HCT116 (cell line): ENCODE results near the gene NEO1. TPM values are rescaled to one million over a fixed set of nuclear protein-coding genes. Genes with fewer than 3 reads are reported as not detected.

Source experiments
- ATAC-seq: fragments of 200-7000 bp; cut with Tn5 transposase; 2 replicates; pipeline ENCODE4 v1.9.1; 2020; ENCODE audit warnings: mild to moderate bottlenecking, moderate library complexity
- BruUV-seq: library from RNA; stranded (reverse); fragments of 400-500 nt; replicated peaks from 2 replicates; lab custom pipeline; 2021; lab: Mats Ljungman, UMichigan
- CTCF ChIA-PET: fragments of 300-600 bp; sonication (Branson Sonifier 250); formaldehyde crosslinking; loops from one replicate; lab custom pipeline; 2021; ENCODE audit warnings: antibody characterized with exemption; lab: Charles Lee
- POLR2A ChIA-PET: fragments of 300-600, 350-600 bp; sonication (Branson Sonifier 250); formaldehyde crosslinking; loops from one replicate; lab custom pipeline; 2021; ENCODE audit warnings: antibody characterized with exemption; lab: Charles Lee
- RAD21 ChIA-PET, 2 experiments: fragments of 300-600 bp; sonication (Branson Sonifier 250); formaldehyde crosslinking; loops; one replicate each; lab custom pipeline; 2023; ENCODE audit warnings: low total read pairs in 2 of 2; ENCODE audit not compliant: uncharacterized antibody in 2 of 2, unreplicated experiment in 2 of 2, low non-redundant PET in 1 of 2; lab: Charles Lee
- DNase-seq: peaks from one replicate; pipeline ENCODE4 v3.0.0-alpha.2; 2010; ENCODE audit warnings: low read depth, low spot score
- H2AFZ ChIP-seq: fragments of 200-600 bp; shearing (Covaris generic), sonication (generic); 2 replicates; pipeline ENCODE4 v1.6.1; 2017; ENCODE audit warnings: low read depth, mixed run types, mixed read lengths, antibody characterized with exemption, low read length; ENCODE audit not compliant: poor library complexity, severe bottlenecking
- H3K27ac ChIP-seq: 2 replicates; pipeline ENCODE4 v1.5.1; 2012; ENCODE audit warnings: low read depth, low read length
- H3K27me3 ChIP-seq: fragments of 200-600 bp; sonication (generic); 2 replicates; pipeline ENCODE4 v1.6.1; 2016; ENCODE audit warnings: mixed run types, low read length, mixed read lengths; ENCODE audit not compliant: insufficient read depth
- H3K36me3 ChIP-seq, 2 experiments: fragments of 200-500 bp in 1 of 2; fragments of 200-600 bp in 1 of 2; sonication (Bioruptor generic) in 1 of 2; sonication (generic) in 1 of 2; 2 replicates each; pipeline versions ENCODE4 v1.5.1 to v1.6.1; 2014 to 2016; ENCODE audit warnings: low read length in 2 of 2, inconsistent platforms in 1 of 2, mixed read lengths in 1 of 2, mixed run types in 1 of 2; ENCODE audit not compliant: insufficient read depth in 2 of 2, control insufficient read depth in 1 of 2
- H3K4me1 ChIP-seq, 2 experiments: fragments of 200-600 bp in 1 of 2; sonication (generic) in 1 of 2; 2 replicates each; pipeline versions ENCODE4 v1.5.1 to v1.6.1; 2012 to 2017; ENCODE audit warnings: low read length in 2 of 2, inconsistent platforms in 1 of 2, mild to moderate bottlenecking in 1 of 2, mixed read lengths in 1 of 2, mixed run types in 1 of 2, moderate library complexity in 1 of 2; ENCODE audit not compliant: insufficient read depth in 2 of 2, control insufficient read depth in 1 of 2
- H3K4me2 ChIP-seq: fragments of 200-600 bp; sonication (generic); 2 replicates; pipeline ENCODE4 v1.6.1; 2017; ENCODE audit warnings: mixed run types, low read length, mixed read lengths
- H3K4me3 ChIP-seq, 2 experiments: fragments of 200-600 bp in 1 of 2; sonication (generic) in 1 of 2; replicated peaks in 1 of 2; 2 replicates each; pipeline ENCODE4 v1.5.1; 2011 to 2016; ENCODE audit warnings: low read length in 2 of 2, control low read depth in 1 of 2, low read depth in 1 of 2, mild to moderate bottlenecking in 1 of 2, mixed read lengths in 1 of 2, mixed run types in 1 of 2
- H3K79me2 ChIP-seq: fragments of 200-600 bp; sonication (generic); 2 replicates; pipeline ENCODE4 v1.6.1; 2017; ENCODE audit warnings: mild to moderate bottlenecking, mixed run types, low read length, moderate library complexity, mixed read lengths; ENCODE audit not compliant: insufficient read depth
- H3K9ac ChIP-seq: fragments of 200-600 bp; sonication (generic); 2 replicates; pipeline ENCODE4 v1.6.1; 2016; ENCODE audit warnings: low read length, mixed read lengths
- H3K9me2 ChIP-seq: fragments of 200-600 bp; sonication (generic), shearing (Covaris generic); 2 replicates; pipeline ENCODE4 v1.6.1; 2017; ENCODE audit warnings: mixed run types, mild to moderate bottlenecking, moderate library complexity; ENCODE audit not compliant: insufficient read depth
- H3K9me3 ChIP-seq, 2 experiments: fragments of 200-500 bp in 1 of 2; fragments of 200-600 bp in 1 of 2; sonication (Bioruptor generic) in 1 of 2; sonication (generic) in 1 of 2; 2 replicates each; pipeline ENCODE4 v1.6.1; 2014 to 2017; ENCODE audit warnings: low read length in 2 of 2, mixed read lengths in 2 of 2, inconsistent platforms in 1 of 2, low read depth in 1 of 2, mild to moderate bottlenecking in 1 of 2, mixed run types in 1 of 2, moderate library complexity in 1 of 2; ENCODE audit not compliant: control insufficient read depth in 1 of 2, insufficient read depth in 1 of 2
- H4K20me1 ChIP-seq: fragments of 200-600 bp; sonication (generic), shearing (Covaris generic); 2 replicates; pipeline ENCODE4 v1.6.1; 2017; ENCODE audit warnings: mixed run types, mild to moderate bottlenecking, moderate library complexity; ENCODE audit not compliant: insufficient read depth
- CBX3 ChIP-seq: IDR thresholded peaks from 2 replicates; pipeline ENCODE4 v1.6.1; 2012; ENCODE audit warnings: low read depth
- EGR1 ChIP-seq: IDR thresholded peaks from 2 replicates; pipeline ENCODE4 v1.6.1; 2012; ENCODE audit warnings: low read depth
- ELF1 ChIP-seq: IDR thresholded peaks from 2 replicates; pipeline ENCODE4 v1.6.1; 2012; ENCODE audit warnings: low read depth, borderline replicate concordance
- EZH2phosphoT487 ChIP-seq: fragments of 200-600 bp; IDR thresholded peaks from 2 replicates; pipeline ENCODE4 v1.6.1; 2018; ENCODE audit warnings: antibody characterized with exemption, borderline replicate concordance
- FOSL1 ChIP-seq: IDR thresholded peaks from 2 replicates; pipeline ENCODE4 v1.6.1; 2012; ENCODE audit warnings: low read depth
- REST ChIP-seq: IDR thresholded peaks from 2 replicates; pipeline ENCODE4 v1.6.1; 2012; ENCODE audit warnings: low read depth
- SIN3A ChIP-seq: IDR thresholded peaks from 2 replicates; pipeline ENCODE4 v1.6.1; 2012; ENCODE audit warnings: low read depth
- SP1 ChIP-seq: IDR thresholded peaks from 2 replicates; pipeline ENCODE4 v1.6.1; 2012; ENCODE audit warnings: low read depth
- SRF ChIP-seq: IDR thresholded peaks from 2 replicates; pipeline ENCODE4 v1.6.1; 2012; ENCODE audit warnings: low read depth
- YY1 ChIP-seq: IDR thresholded peaks from 2 replicates; pipeline ENCODE4 v1.6.1; 2011; ENCODE audit warnings: low read length, low read depth, moderate library complexity, mild to moderate bottlenecking; ENCODE audit not compliant: insufficient replicate concordance; ENCODE audit errors: extremely low read depth
- ZFX ChIP-seq: fragments of 450-650 bp; IDR thresholded peaks from 2 replicates; pipeline ENCODE4 v1.6.1; 2017
- ZNF274 ChIP-seq: fragments of 200-500 bp; sonication (Bioruptor generic); IDR thresholded peaks from 2 replicates; pipeline ENCODE4 v1.6.1; 2014; ENCODE audit warnings: mild to moderate bottlenecking, low read depth, low read length, inconsistent platforms
- intact Hi-C: fragments of 100-400 bp; cut with micrococcal nuclease; formaldehyde crosslinking; loops from 2 replicates; pipeline ENCODE4 v1.10.0; 2022
- total RNA-seq: library from RNA; stranded (reverse); gene quantifications from one replicate; pipeline ENCODE4 v1.2.1, GENCODE V29; 2021; ENCODE audit not compliant: unreplicated experiment
- TF ChIP-seq, protein P1 (sequence below), 3 experiments: fragments of 200-600 bp in 1 of 3; sonication (generic) in 1 of 3; IDR thresholded peaks in 2 of 3; conservative IDR thresholded peaks in 1 of 3; 2 replicates each; pipeline ENCODE4 v1.5.1; 2012 to 2017; ENCODE audit warnings: low read depth in 2 of 3, low read length in 2 of 3, antibody characterized with exemption in 1 of 3, borderline replicate concordance in 1 of 3, control low read depth in 1 of 3, mild to moderate bottlenecking in 1 of 3, mixed read lengths in 1 of 3, mixed run types in 1 of 3, moderate library complexity in 1 of 3; ENCODE audit not compliant: insufficient read depth in 1 of 3
- TF ChIP-seq, protein P2 (sequence below): IDR thresholded peaks from 2 replicates; pipeline ENCODE4 v1.6.1; 2012
- TF ChIP-seq, protein P3 (sequence below): IDR thresholded peaks from 2 replicates; pipeline ENCODE4 v1.6.1; 2012

The NEO1 gene
- total RNA-seq, 1 experiment from 2014 or later = 30.0 TPM

- Histone ChIP-seq H4K20me1 (no peaks in the 10 kb centered on the region), H3K36me3 (no peaks in the 10 kb centered on the region), H3K79me2 (no peaks in the 10 kb centered on the region), H3K9me3 (no peaks in the 10 kb centered on the region), H3K4me2 (no peak overlapping the region), H3K9ac (no peak overlapping the region), H3K27ac (no peak overlapping the region), H3K27me3 (no peaks in the 10 kb centered on the region), H2AFZ (no peak overlapping the region), H3K4me1 (no peaks in the 10 kb centered on the region), H3K9me2 (no peaks in the 10 kb centered on the region), H3K4me3 (no peak overlapping the region)
- TF ChIP-seq SRF (no peak), SP1 (no peak), CBX3 (no peak), EGR1 (no peak), ZNF274 (no peak), YY1 (no peak), ZFX (no peak), EZH2phosphoT487 (no peak), FOSL1 (no peak), SIN3A (no peak), ELF1 (no peak), REST (no peak)
- TF ChIP-seq, protein P1, sequence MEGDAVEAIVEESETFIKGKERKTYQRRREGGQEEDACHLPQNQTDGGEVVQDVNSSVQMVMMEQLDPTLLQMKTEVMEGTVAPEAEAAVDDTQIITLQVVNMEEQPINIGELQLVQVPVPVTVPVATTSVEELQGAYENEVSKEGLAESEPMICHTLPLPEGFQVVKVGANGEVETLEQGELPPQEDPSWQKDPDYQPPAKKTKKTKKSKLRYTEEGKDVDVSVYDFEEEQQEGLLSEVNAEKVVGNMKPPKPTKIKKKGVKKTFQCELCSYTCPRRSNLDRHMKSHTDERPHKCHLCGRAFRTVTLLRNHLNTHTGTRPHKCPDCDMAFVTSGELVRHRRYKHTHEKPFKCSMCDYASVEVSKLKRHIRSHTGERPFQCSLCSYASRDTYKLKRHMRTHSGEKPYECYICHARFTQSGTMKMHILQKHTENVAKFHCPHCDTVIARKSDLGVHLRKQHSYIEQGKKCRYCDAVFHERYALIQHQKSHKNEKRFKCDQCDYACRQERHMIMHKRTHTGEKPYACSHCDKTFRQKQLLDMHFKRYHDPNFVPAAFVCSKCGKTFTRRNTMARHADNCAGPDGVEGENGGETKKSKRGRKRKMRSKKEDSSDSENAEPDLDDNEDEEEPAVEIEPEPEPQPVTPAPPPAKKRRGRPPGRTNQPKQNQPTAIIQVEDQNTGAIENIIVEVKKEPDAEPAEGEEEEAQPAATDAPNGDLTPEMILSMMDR (IDR thresholded peaks at IDR 0.05 in 2 of 3, conservative IDR thresholded peaks at IDR 0.05 in 1 of 3; ENCODE audit: borderline replicate concordance in 1 of 3, insufficient read depth in 1 of 3, low read depth in 2 of 3, low read length in 2 of 3) = no peak
- TF ChIP-seq, protein P2, sequence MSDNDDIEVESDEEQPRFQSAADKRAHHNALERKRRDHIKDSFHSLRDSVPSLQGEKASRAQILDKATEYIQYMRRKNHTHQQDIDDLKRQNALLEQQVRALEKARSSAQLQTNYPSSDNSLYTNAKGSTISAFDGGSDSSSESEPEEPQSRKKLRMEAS = no peak
- TF ChIP-seq, protein P3, sequence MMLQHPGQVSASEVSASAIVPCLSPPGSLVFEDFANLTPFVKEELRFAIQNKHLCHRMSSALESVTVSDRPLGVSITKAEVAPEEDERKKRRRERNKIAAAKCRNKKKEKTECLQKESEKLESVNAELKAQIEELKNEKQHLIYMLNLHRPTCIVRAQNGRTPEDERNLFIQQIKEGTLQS = no peak
- DNase-seq (no peak), ATAC-seq (no peak)
- intact Hi-C loops = no loop called here
- POLR2A ChIA-PET = no interaction called here
- RAD21 ChIA-PET = interaction anchor here in 1 of 2 experiments (0.7 kb wide), 1 partner anchor 27 kb away, joined by 3 read pairs; no protein-coding TSS in a partner anchor
- CTCF ChIA-PET = no interaction called here
- no TSS peak for BruUV-seq
These were observed 280.7 kb downstream of the NEO1 start for GRCh38 chr15:73333001-73333400.
